ENCODE data around the gene CENPE.

DNA sequence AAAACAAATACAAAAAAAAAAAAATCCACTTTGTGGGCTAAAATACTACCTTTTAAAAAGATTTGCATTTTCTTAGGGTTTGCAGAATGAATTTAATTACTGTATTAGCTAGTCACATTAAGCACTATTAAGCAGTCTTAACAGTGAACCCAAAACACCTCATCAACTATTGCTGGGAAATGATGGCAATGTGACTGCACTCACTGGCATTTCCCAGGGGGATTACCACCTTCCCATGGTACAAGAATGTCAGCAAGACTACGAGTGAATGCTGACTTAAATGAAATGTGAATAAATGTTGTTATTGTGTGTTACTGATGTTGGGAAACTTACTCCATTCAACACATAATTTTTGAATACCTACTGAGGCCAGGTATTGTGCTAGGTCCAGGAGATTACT lies 111.6 kb downstream of the CENPE start:
- TF ChIP-seq, protein P1, sequence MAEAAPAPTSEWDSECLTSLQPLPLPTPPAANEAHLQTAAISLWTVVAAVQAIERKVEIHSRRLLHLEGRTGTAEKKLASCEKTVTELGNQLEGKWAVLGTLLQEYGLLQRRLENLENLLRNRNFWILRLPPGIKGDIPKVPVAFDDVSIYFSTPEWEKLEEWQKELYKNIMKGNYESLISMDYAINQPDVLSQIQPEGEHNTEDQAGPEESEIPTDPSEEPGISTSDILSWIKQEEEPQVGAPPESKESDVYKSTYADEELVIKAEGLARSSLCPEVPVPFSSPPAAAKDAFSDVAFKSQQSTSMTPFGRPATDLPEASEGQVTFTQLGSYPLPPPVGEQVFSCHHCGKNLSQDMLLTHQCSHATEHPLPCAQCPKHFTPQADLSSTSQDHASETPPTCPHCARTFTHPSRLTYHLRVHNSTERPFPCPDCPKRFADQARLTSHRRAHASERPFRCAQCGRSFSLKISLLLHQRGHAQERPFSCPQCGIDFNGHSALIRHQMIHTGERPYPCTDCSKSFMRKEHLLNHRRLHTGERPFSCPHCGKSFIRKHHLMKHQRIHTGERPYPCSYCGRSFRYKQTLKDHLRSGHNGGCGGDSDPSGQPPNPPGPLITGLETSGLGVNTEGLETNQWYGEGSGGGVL (tag by site-specific recombination; IDR thresholded peaks at IDR 0.05), result no peak
- TF ChIP-seq ZBTB17 (tag by site-specific recombination; IDR thresholded peaks at IDR 0.05), result no peak

Data from HEK293 (cell line).